GM19397 (cell line): ENCODE measurements around the gene MAPRE2.

Source experiments
- ATAC-seq: cut with Tn5 transposase; IDR thresholded peaks from one replicate; pipeline ENCODE4 v1.9.1; 2021; ENCODE audit warnings: mild to moderate bottlenecking, moderate library complexity; ENCODE audit not compliant: unreplicated experiment

The MAPRE2 gene

DNA sequence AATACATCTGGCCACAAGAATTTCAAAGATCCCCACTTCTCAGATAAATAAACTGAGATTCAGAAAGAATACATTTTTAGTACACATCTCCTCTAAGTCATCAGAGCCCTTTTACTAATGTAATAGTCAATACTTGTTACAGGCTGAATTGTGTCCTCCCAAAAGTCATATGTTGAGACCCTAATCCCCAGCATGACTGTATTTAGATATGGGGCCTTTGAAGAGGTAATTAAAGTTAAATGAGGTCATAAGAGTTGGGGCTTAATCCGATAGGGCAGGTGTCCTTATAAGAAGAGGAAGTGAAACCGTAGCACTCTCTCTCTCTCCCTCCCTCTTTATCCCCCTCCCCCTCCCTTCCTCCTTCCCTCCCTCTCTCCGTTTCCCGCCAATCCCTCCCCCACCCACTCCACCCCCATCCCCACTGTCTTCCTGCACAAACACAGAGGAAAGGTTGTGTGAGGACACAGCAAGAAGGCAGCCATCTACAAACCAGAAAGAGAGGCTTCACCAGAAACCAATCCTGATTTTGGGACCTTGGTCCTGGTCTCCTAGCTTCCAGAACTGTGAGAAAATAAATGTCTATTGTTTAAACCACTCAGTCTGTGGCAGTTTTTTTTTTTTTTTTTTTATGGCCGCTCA, 133.0 kb downstream of the MAPRE2 start:
- ATAC-seq, result no peak

DNA sequence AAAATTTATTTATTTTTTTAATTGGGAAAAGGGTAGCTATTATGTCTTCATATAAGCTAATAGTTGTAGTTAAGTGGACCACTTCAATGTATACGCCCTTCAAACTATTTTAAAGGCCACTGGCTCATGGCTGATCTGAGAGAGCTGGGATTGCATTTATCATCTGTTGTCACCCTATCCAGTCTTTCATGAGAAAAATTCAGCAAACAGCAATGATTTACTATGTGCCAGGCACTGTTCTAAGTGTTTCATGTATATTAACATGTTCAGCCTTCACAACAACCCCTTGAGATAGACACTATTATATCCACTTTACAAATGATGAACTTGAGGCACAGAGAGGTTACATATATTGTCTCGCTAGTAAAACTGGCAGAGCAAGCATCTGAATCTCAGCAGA, 133.5 kb downstream of the MAPRE2 start:
- ATAC-seq, result no peak

DNA sequence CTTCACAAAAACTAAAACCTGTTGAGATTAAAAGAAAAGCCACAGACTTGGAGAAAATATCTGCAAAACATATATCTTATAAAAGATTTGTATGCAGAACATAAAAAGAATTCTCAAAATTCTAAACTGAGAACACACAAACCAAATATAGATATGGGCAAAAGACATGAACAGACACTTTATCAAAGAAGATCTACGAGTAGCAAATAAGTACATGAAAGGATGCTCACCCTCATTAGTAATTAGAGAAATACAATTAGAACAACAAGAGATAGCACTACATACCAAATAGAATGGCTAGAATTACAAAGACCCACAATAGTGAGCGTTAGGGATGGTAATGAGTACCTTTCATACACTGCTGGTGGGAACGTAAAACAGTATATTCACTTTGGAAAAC, 135.7 kb downstream of the MAPRE2 start:
- ATAC-seq, result no peak

DNA sequence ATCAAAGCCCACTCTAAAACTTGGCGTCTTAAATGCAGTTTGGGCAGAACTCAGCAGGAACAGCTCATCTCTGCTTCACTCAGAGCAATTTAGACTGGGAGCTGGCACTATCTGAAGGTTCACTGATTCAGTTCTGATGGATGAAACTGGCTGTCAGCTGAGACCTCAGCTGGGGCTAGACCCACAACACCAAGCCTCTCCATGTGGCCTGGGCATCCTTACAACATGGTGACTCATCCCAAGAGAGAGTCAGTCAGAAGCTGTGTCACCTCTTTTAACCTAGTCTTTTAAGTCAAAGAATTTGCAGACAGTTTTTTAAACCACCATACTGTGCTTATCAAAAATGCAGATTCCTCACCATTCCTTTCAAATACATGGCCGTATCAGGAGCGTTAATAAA, 137.0 kb downstream of the MAPRE2 start:
- ATAC-seq, result no peak

GRCh38 chr18:35179906-35180305, 138.7 kb downstream of the MAPRE2 start:
- no peak for ATAC-seq

DNA sequence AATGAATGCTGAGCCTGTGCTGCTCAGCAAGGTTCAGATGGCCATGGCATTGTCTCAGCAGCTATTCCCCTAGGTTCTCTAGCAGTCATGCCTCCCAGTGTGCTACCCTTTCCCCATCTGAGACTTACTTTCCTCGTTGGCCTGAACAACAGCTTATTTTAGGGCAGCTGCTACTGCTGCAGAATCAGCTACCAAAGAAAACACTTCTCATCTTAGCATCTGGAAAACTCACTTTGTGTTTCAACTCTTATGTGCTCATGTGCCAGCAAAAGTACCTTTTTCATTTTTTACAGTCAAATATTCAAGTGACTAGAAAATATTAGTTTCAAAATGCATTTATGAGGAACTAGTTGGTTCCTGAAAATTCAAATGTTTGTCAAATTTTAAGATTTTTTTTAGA, 139.2 kb downstream of the MAPRE2 start:
- no peak for ATAC-seq

GRCh38 chr18:35182151-35182550, 140.9 kb downstream of the MAPRE2 start:
- ATAC-seq, result no peak

- ATAC-seq, result no peak
Observed at GRCh38 chr18:35183886-35184285, 142.7 kb downstream of the MAPRE2 start.

GRCh38 chr18:35185771-35186170, 144.6 kb downstream of the MAPRE2 start:
- no peak for ATAC-seq

- no peak for ATAC-seq
Observed at GRCh38 chr18:35186291-35187034, 145.2 kb downstream of the MAPRE2 start.

GRCh38 chr18:35189510-35189909, 148.3 kb downstream of the MAPRE2 start:
- ATAC-seq, result no peak

- ATAC-seq, result no peak
Observed at GRCh38 chr18:35190948-35191697, 149.9 kb downstream of the MAPRE2 start.

DNA sequence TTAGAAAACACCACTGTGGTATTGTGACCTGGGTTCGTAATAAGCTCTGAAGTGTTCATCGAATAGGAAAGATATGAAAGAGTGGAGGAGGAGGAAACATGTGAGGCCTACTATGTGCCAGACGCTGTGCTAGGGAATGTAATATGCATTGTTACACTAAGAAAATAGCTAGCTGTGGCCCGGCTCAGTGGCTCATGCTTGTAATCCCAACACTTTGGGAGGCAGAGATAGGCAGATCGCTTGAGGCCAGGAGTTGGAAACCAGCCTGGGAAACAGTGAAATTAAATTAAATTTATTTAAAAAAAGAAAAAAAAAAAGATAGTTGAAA, 150.4 kb downstream of the MAPRE2 start:
- no peak for ATAC-seq

DNA sequence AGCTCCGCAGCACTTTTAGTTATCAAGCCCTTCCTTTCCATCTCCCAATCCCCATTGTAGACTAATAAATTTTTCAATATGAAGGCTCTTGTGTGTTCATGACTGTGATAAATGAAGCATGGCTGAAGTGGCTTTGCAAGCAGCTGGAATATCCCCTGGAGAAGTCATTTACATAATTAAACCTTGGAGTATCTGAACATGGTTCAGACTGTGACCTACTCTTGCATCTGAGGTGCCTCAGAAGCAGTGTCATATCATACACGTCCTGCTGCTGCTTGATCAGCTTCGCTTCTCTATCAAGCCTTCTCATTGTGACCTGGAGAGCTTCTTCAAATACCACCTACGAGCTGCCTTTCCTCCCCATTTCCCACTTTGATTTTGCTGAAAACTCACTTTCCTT, 151.2 kb downstream of the MAPRE2 start:
- no peak for ATAC-seq
